Stimulated activated CD4-positive, alpha-beta T cell treated with anti-CD3 and anti-CD28 coated beads, Interleukin-2, amount 100 ng/mL, for 4 hours (primary cell): ENCODE measurements around the gene TRIM8.

Experiments used
- DNase-seq: peaks from one replicate; pipeline ENCODE4 v3.0.0-alpha.2; 2020; ENCODE audit warnings: low read depth

Gene TRIM8

GRCh38 chr10:102616066-102616770 is 28.1 kb upstream of the TRIM8 start:
- DNase-seq = no peak

- no peak for DNase-seq
Measured at GRCh38 chr10:102617041-102617440, 27.2 kb upstream of the TRIM8 start.

- DNase-seq = no peak
Measured at GRCh38 chr10:102617816-102618215, 26.5 kb upstream of the TRIM8 start.

- DNase-seq = no peak
Measured at GRCh38 chr10:102619281-102619981, 24.8 kb upstream of the TRIM8 start.

DNA sequence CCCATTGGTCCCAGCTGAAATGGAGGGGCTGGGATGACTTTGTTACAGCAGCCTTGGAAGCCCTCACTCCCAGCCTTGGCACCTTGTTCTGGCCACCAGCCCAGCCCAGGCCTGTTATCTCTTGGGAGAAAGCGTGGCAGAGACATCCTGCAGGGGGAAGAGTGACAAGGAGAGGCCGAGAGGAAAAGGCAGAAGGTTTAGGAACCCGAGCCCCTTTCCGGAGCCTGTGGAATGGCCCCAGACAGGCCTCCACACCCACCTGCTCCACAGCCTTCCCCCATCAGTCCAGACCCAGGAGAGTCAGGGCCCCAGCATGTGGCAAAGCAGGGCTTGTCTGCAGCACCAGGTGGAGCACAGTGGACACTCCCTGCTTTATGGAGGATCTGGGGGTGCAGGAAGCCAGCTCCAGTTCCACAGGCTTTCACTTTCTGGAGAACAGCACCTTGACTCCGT is 24.1 kb upstream of the TRIM8 start:
- DNase-seq = no peak

DNA sequence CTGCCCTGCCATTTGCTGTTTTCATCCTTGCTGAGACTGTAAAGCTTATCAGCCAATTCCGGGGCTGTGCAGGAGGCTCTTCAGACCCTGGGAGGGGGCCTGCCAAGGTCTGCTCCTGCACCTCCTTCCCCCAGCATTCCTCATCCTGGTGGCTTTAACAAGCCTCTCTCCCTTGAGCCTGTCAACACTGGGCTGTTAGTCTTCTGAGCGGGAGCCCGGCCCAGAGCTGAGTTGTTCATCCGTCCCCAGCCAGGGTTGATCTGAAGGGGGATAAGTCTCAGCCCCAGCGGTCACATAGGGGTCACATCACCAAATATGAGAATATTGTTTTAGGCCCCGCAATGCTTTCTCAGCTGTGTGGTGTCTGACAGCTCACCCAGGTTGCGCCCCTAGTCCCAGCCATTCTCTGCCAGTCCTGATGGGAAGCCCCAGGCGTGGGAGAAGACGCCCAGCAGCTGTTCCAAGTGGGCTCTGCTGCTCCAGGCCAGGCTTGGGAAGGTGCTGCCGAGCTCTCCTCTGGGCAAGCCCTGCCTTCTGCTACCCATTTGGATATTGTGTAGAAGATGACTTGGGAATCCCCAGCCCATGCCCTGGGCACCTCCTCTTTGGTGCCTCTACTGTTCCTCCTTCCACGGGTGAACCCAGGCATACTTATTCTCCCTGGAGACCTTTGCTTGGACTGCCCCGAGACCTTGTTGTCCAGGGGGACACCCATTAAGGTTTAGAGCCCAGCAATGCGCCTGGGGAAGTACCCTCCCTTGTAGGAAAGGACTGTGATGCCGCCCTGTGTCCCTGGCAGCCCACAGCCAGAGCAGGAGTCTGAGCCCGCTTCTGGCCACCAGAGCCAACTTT is 23.5 kb upstream of the TRIM8 start:
- no peak for DNase-seq

GRCh38 chr10:102621443-102622325 is 22.6 kb upstream of the TRIM8 start:
- DNase-seq = no peak

DNA sequence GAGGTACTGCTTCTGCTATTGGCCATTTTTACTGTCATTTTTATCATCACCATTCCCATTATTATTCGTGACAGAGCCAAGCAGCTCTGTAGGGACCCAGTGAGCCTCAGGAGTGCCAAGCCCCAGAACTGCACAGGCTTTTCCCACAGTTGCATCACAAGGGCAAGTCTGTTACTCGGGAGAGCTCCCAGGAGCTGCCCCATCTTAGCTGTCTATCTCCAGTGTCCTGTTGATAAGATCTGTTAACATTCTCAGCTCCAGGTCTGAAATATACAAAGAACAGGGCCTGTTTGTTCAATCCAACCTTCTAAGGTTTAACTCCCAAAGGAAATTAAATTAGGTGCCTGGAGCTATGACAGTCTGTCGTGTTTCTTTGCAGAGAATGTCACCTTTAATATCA is 20.2 kb upstream of the TRIM8 start:
- DNase-seq = no peak

- DNase-seq = no peak
Measured at GRCh38 chr10:102624751-102625645, 19.3 kb upstream of the TRIM8 start.

GRCh38 chr10:102626026-102626685 is 18.1 kb upstream of the TRIM8 start:
- no peak for DNase-seq

- DNase-seq = no peak
Measured at GRCh38 chr10:102627291-102627735, 17.0 kb upstream of the TRIM8 start.

GRCh38 chr10:102627736-102628293 is 16.5 kb upstream of the TRIM8 start:
- DNase-seq = no peak

GRCh38 chr10:102628451-102628911 is 15.8 kb upstream of the TRIM8 start:
- DNase-seq = no peak

DNA sequence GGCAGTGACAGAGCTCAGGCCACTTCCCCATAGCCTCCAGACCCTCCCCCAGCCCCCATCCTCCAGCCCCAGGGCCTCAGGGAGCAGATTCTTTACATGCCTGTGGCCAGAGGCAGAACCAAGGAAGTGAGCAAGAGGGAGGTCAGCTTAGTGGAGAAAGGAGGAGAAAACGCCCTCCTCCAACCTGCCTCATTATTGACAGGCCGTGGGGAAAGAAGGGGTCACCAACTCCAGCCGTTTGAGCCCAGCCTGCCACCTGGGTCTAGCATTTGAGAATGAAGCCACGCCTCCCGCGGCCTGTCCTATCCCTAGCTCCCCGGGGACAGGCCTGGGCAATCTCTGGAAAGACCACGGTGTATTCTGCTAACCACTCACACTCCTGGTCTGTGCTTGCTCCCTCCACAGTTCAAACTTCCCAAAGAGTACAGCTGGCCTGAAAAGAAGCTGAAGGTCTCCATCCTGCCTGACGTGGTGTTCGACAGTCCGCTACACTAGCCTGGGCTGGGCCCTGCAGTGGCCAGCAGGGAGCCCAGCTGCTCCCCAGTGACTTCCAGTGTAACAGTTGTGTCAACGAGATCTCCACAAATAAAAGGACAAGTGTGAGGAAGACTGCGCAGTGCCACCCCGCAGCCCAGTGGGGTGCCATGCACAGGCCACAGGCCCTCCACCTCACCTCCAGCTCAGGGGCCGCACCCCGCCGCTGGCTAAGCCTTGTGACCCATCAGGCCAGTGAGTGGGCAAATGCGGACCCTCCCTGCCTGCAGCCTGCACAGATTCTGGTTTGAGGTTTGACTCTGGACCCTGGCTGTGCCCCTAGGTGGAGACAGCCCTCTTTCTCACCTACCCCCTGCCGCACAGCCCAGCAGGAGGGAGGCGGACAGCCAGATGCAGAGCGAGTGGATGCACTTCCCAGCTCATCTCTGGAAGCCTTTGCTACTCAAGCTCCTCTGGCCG is 14.3 kb upstream of the TRIM8 start:
- no peak for DNase-seq

DNA sequence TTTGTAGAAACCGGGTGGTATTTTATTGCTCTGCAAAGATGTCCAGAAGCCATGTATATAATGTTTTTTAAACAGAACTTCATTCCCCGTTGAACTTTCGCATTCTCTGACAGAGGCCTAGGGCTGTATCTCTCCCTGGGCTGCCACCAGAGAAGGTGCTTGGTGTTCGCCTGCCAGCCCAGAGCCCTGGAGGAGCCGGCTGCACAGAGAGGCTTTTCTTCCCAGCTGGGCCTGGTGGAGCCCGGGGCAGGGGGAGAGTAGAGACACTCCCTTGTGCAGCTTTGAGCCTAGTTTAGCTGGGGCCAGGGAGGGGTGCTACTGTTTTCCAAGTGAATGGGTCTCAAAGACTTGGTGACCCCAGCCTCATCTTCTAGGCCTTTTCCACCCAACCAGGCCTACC is 13.6 kb upstream of the TRIM8 start:
- no peak for DNase-seq

GRCh38 chr10:102631525-102632393 is 12.5 kb upstream of the TRIM8 start:
- DNase-seq = no peak

DNA sequence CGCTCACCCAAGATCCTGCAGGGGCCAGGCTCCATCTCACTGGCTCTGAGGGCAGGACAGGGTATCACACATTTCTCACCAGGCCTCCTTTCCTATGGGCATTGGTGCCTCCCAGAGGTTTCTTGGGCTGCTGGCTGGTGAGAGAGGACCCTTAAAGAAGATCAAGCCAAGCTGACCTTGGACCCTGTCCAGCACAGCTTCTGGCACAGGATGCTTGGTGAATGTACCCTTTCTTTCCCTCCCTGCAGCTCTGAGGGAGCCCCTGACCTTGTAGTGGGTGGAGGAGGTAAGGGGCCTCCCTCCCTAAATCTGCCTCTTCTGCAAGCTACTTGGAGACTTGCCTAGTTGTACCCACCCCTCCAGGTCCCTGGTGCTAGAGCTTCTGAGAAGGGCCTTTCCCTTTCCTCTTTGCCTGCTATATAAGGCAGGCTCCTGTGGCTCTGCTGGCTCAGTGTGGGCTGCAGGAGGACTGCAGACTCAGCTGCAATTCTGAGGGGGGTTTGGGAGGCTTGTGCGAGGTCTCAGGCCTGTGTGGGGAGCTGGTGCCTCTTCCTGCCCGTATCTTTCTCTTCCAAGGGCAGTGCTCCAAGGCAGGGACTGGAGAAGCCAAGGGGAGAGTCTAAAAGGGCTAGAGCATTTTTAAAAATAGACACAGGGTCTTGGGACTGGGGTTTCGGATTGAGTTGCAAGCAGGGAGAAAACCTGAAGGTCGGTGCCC is 11.7 kb upstream of the TRIM8 start:
- no peak for DNase-seq
